Peyer's patch (tissue), 4 donors: ENCODE results near the gene STON2. TPM values are rescaled to one million over a fixed set of nuclear protein-coding genes. Genes with fewer than 3 reads are reported as not detected.

Experiments
- DNase-seq, 3 donors: peaks; one replicate each; pipeline ENCODE4 v3.0.0-alpha.2; 2017 to 2019
- H3K27ac ChIP-seq, 4 donors: fragments of 200-600 bp; sonication (generic); one replicate each; pipeline ENCODE4 v1.5.1; 2016 to 2019
- H3K27me3 ChIP-seq, 2 donors: fragments of 200-600 bp; sonication (generic); one replicate each; pipeline ENCODE4 v1.5.1; 2019
- H3K36me3 ChIP-seq, 3 donors: fragments of 200-600 bp; sonication (generic); one replicate each; pipeline ENCODE4 v1.5.1; 2016 to 2019
- H3K4me1 ChIP-seq, 4 donors: fragments of 200-600 bp; sonication (generic); one replicate each; pipeline ENCODE4 v1.5.1; 2016 to 2019
- H3K4me3 ChIP-seq, 4 donors: fragments of 200-600 bp; sonication (generic); 1 replicate in 3 of 4; 2 replicates in 1 of 4; pipeline ENCODE4 v1.5.1; 2016 to 2019; ENCODE audit warnings: mild to moderate bottlenecking in 1 of 4
- H3K9me3 ChIP-seq, 4 donors: fragments of 200-600 bp; sonication (generic); one replicate each; pipeline ENCODE4 v1.5.1; 2016 to 2019; ENCODE audit warnings: mild to moderate bottlenecking in 1 of 4
- CTCF ChIP-seq, 6 experiments: fragments of 450-650 bp in 4 of 6; fragments of 200-600 bp in 2 of 6; sonication (generic) in 1 of 6; IDR thresholded peaks; one replicate each; pipeline ENCODE4 v1.5.1; 2017 to 2019; ENCODE audit warnings: antibody characterized with exemption in 6 of 6, mild to moderate bottlenecking in 3 of 6, moderate library complexity in 1 of 6
- POLR2A ChIP-seq, 2 donors: fragments of 450-650 bp; IDR thresholded peaks; one replicate each; pipeline ENCODE4 v1.5.1; 2017; ENCODE audit warnings: antibody characterized with exemption in 2 of 2, mild to moderate bottlenecking in 2 of 2, moderate library complexity in 2 of 2
- total RNA-seq, 4 donors: library from RNA; depleted of rRNA; stranded (reverse); fragments of >200 nt; gene quantifications; one replicate each; pipeline ENCODE4 v1.1.0, GENCODE V29; 2016

STON2 gene
- total RNA-seq, 4 donors from 2014 or later, result 6.3 to 25.3 (median 13.9) TPM

DNA sequence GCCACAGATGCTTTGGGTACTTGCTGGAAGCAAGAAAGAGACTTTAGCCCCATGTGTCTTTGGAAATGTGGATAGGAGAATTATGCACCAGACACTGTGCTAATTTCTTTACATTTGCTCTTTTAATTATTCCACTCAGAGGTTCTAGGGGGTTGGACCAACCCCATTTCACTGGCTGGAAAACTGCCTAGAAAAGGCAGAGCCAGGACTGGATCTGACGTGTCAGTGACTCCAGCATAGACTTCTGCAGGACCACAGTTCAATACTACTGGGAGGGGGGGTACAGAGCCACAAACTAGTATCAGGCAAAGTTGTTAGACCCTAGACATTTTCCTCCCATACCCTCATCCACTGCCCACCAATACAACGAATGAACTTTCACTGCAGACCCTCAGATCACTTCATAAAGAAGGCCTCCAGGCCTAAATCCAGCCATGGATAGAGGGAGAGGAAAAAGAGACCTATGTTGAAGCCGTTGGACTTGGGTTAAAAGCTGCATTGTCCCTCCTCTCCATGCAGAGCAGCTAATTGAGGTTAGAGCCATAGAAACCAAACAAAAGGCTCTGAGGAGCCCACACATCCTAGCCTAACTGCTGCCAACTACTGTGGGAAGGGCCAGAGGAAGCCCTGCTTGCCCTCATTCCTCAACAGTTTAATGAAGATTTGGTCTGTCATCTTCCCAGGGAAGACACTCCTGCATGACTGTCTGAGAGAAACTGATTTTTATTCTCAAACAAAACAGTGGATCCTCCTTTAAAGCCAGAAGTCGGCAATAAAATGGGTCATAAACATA is 68.7 kb downstream of the STON2 start:
- no peaks in the 10 kb centered on the region for H3K36me3 ChIP-seq
- H3K27me3 ChIP-seq, result no peaks in the 10 kb centered on the region
- no peaks in the 10 kb centered on the region for H3K4me1 ChIP-seq
- H3K27ac ChIP-seq, result no peak overlapping the region
- TF ChIP-seq CTCF (IDR thresholded peaks at IDR 0.05) (no peak), POLR2A (IDR thresholded peaks at IDR 0.05) (no peak)
- H3K4me3 ChIP-seq, result no peak overlapping the region
- no peaks in the 10 kb centered on the region for H3K9me3 ChIP-seq
- DNase-seq, result no peak

DNA sequence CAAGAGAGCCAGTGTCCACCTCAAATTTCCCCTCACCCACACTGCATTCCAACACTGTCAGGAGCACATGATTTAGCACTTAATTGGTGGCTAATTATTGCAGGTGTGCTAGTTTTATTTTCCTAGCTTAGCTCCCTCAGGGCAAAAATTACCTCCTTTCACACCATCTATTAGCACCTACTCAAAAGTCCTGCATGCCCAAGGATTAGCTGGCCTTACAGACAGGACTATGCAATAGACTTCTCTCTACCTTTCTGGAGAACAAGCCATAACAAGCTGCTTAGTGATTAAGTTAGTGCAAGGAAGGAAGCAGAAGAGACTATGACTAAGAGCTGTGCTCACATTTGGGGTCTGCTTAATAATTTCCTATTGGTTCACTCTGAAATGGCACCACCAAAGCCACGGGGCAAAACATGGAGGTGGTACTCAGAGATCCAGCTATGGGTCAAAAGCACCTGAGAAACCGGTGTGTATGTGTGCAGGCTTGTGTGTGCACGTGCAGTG is 69.5 kb downstream of the STON2 start:
- no peaks in the 10 kb centered on the region for H3K36me3 ChIP-seq
- TF ChIP-seq CTCF (IDR thresholded peaks at IDR 0.05) (no peak), POLR2A (IDR thresholded peaks at IDR 0.05) (no peak)
- DNase-seq, result no peak
- H3K4me3 ChIP-seq, result no peak overlapping the region
- no peaks in the 10 kb centered on the region for H3K9me3 ChIP-seq
- H3K27me3 ChIP-seq, result no peaks in the 10 kb centered on the region
- H3K4me1 ChIP-seq, result no peaks in the 10 kb centered on the region
- H3K27ac ChIP-seq, result no peak overlapping the region

GRCh38 chr14:81329640-81330381 is 70.3 kb downstream of the STON2 start:
- Histone ChIP-seq H3K27me3 (no peaks in the 10 kb centered on the region), H3K4me3 (no peak overlapping the region), H3K36me3 (no peaks in the 10 kb centered on the region), H3K27ac (no peak overlapping the region), H3K9me3 (no peaks in the 10 kb centered on the region), H3K4me1 (no peaks in the 10 kb centered on the region)
- DNase-seq, result no peak
- TF ChIP-seq CTCF (IDR thresholded peaks at IDR 0.05), result no peak
- no peak for TF ChIP-seq POLR2A (IDR thresholded peaks at IDR 0.05)

- Histone ChIP-seq H3K9me3 (no peaks in the 10 kb centered on the region), H3K27me3 (no peaks in the 10 kb centered on the region), H3K27ac (no peak overlapping the region), H3K36me3 (no peaks in the 10 kb centered on the region), H3K4me1 (no peaks in the 10 kb centered on the region), H3K4me3 (no peak overlapping the region)
- no peak for TF ChIP-seq POLR2A (IDR thresholded peaks at IDR 0.05)
- no peak for TF ChIP-seq CTCF (IDR thresholded peaks at IDR 0.05)
- no peak for DNase-seq
These were observed 73.7 kb downstream of the STON2 start for GRCh38 chr14:81326451-81326850.

- TF ChIP-seq CTCF (IDR thresholded peaks at IDR 0.05), result no peak
- peak; percentile 26 to 87 for TF ChIP-seq POLR2A (IDR thresholded peaks at IDR 0.05)
- no peaks in the 10 kb centered on the region for H3K4me1 ChIP-seq
- H3K4me3 ChIP-seq, result peak overlapping the region in 3 of 4 donors; percentile 20 to 60 (median 48)
- DNase-seq, result peak in 2 of 3 donors; percentile 75 to 83
- no peaks in the 10 kb centered on the region for H3K36me3 ChIP-seq
- H3K27me3 ChIP-seq, result no peaks in the 10 kb centered on the region
- H3K27ac ChIP-seq, result peak overlapping the region in 2 of 4 donors; percentile 66 to 89
- no peaks in the 10 kb centered on the region for H3K9me3 ChIP-seq
These were observed 76.1 kb downstream of the STON2 start for GRCh38 chr14:81324011-81324410.
